HG03521 (cell line): ENCODE results near the gene REXO1.
A peak's percentile ranks its signal among the peaks of the same experiment; 100 is the strongest.
"Not testable (repeated sequence)": the region's sequence is repeated elsewhere in the genome, so short reads cannot be mapped to it uniquely, and the experiment has no call there.

Experiments used
- ATAC-seq: cut with Tn5 transposase; IDR thresholded peaks from one replicate; pipeline ENCODE4 v1.9.1; 2021; ENCODE audit warnings: mild to moderate bottlenecking, moderate library complexity; ENCODE audit not compliant: unreplicated experiment

REXO1 gene

DNA sequence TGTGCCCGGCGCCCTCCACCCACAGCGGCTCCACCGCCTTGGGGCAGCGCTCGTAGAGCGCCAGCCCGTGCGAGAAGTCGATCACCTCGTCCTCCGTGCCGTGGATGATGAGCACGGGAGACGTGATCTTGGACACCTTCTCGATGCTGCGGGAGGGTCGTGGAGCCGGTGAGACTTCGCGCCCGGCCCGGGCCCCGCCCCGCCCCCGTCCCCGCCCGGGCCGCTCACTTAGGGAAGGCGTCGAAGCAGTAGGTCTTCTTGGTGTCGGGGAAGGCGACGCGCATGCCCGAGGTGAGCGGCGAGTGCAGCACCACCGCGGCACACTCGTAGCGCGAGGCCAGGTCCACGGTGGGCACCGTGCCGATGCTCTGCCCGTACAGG is 29.0 kb upstream of the REXO1 start:
- not testable (repeated sequence) for ATAC-seq

DNA sequence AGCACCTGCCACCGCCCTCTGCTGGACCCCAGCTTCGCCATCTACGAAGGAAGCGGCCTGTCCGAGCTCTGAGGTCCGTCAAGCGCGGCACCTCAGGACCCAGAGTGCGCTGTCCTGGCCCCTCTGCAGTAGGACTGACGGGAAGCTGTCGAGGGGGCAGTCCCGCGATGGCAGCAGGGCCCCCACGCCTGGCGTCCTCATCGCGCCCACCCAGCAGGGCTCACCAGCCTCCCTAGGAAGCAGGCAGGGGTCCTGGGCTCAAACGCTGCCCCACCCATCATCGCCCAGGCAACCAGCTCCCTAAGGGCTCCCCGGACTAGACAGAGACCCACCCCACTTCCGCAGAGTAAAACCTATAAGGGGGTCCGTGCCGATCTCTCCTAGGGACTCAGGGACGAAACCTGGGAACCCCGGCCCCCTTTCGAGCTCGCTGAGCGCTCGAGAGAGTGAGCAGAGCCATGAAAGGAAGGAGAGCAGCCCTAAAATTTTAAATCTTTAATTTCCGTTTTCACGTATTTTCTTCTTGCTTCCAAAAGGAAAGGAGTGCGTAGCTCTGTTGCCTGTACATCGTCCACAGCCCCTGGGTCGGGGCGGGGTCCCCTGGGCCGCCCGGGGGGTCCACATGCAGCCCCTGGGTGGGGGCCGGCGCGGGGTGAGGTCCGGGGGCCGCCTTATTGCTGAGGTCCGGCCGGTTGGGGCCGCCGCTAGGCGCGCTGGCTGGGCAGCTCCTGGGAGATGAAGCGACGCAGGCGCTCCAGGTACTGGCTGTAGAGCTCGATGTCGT is 28.4 kb upstream of the REXO1 start:
- ATAC-seq, result not testable (repeated sequence)

DNA sequence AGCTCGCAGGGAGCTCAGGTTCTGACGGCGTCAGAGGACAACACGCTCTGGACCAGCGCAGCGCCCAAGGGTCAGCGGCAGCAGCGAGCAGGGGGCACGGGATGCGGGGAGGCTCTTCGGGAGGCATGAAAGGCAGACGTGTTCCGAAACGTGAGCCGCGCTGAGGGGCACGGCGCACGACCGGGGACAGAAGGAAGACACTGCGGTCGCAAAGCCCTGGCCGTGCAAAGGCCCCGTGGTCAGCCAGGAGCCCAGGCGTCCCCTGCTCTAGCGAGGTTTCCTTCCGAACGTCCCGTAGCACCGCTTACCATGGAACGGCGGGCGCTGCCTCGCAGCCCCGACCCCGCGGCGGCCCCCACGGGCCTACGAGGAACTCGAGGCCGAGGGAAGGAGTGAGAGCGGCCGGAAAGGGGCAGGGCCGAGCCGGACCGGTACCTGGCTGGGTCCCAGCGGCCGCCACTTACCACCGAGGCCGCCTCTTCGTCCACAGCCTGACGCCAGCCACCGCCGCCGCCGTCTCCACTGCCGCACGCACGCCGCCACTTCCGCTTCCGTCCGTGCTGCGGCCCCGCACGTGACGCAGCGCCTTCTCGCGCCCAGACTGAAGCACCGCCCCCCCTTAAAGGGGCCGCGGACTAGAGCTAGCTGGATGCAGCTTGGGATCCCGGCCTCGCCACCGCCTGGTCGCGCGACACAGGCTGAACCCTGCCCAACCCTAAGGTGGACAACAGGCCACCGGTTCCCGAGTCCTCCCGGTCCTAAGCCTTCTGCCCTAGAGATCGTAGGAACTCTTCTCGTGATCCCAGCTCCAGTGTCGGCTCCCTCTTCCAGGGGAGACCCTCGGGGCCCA is 27.6 kb upstream of the REXO1 start:
- peak; percentile 81 for ATAC-seq

DNA sequence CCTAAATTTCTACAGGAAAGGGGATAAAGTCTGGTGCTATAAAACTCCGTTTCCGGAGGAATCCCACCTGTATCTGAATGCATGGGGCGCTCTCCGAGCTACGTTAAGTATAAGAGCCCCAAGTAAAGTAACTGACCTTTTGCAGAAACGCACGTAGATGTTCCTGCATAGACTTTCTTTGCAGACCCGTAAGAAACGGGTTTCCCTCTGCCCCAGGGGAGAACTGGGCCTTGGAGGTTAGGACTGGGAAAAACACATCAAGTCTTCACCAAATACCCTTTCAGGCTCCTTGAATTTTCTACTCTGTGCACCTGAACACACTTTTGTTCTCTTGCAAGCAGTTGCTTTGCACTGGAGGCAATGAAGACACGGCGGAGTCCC is 27.0 kb upstream of the REXO1 start:
- ATAC-seq, result not testable (repeated sequence)

DNA sequence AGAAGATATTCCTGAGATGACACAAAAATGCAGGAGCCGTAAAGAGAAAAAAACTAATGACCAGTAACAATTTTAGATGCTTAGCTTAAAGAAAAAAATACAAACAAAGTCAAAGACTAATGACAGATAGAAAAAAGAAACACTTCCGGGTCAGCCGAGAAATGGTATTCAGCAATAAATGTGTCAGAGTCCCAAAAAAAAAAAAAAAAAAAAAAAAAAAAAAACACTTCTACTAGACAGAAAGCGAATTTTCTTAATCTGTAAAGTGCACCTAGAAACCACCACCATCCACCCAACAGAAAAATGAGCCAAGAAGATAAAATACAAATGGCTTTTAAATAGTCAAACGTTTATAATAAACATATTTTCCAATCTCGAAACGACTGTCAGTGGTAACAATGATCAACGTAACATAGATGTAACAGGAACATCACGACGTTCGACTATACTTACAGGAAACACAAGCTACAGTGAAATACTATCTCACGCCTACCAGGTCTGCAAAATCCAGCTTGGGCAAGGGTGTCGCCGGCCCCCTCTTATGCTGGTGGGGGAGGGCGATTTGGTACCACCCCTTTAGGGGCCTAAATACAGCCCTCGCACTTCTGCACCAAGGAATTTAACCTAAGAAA is 26.4 kb upstream of the REXO1 start:
- ATAC-seq, result no peak

DNA sequence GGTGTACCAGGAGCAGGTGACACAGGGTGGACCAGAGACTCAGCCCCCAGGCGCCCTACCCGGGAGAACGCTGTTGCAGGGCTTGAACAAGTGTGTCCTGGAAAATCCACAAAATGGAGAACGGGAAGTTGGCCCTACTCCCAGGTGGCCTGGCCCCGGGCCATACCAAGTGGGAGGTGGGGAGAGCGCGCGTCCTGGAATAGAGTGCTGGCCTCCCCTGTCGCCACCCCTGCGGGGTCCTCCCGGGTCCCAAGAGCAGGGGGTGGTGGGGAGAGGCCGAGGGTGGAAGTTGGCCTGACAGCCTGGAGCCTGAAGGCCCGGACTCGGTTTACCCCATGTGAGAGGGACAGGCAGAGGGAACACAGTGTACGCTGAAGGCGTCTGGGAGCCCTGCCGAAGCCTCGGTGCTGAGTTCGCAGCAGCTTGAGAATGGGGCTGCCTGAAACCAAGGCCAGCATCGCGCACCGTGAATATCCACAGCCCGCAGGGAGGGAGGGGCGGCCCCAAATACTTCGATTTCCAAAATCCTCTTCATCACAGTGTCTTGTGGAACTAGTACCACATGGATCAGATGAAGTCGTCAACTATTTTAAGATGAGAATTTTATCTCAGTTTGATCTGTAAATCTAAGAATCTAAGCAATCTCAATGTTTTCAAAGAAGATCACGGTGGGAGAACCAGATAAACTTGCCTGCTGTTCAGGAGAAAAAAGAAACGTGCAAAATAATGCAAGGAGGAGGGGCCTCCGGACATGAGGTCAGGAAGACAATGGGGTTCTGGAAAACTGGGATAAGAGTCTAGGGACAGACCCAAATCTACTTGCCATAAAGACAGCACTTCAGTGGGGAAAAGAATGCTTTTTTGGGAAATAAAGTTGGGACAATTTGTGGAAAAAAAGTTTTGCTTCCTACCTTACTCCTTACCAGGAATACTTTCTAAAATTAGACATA is 25.5 kb upstream of the REXO1 start:
- no peak for ATAC-seq

DNA sequence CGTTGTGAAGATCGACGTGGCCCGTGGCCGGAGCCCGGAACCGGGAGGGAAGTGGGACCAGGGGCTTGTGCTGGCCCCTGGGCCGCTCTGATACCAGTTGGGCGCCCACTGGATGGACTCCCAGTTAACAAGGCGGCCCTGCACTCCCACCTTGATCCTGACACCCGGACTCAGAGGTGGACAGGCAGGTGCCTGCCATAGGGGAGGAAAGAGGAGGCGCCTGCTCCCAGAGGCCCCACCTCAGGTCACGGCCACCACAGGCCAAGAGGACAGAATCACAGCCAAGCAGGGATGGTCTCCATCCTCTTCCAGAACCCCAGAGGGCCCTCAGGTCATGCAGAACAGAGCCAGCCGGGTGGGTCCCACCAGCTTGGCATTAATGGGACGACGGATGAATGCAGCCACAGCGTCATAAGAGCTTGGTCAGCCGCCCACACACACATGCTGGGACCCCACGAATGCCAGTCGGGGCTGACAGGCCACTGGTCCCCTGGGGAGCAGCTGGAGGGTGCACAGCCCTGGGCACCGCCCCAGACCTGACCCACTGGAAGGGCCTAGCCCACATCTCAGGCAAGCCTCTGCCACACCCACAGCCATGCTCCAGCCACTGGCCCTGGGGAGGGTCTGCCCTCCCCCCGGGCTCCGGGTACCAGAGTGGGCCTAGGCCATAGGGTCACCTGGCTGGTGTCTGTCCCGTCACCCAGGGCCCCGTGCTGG is 24.7 kb upstream of the REXO1 start:
- no peak for ATAC-seq

DNA sequence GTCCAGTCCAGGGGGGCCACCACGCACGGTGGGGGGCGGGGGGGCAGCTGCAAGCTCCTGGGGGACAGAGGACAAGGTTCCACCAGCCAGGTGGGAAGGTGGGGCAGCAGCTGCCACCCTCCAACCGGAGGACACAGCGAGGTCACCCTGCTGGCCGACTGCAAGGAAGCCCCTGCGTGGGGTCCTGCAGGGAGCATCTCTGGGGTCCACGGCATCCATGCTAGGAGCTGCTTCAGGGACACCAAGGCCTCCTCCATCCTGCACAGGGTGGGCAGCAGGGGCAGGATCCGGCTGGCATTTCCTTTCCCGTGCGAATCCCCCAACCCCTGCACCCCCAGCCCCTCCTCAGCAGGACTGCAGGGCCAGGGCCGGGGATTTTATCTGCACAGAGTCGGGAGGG is 23.3 kb upstream of the REXO1 start:
- no peak for ATAC-seq

DNA sequence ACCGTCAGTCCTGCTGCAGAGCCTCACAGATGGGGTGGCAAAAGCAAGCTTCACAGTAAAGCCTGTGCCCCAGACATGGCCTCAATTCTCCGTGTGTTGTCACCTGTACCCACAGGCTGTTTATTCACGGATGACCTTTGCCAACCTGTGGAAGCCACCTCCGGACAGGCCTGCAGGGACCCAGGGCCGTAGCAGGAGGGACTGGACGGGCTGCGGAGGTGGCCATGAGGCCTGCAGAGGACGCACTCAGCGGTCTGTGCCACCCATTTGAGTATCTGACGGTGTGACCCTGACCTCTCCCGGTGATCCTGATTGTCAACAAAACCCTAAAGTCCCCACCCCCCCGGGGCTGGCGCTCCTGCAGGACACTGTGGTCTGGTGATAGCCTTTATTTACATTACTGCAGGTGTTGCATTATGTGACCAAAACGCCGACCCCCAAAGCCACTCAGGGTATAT is 22.9 kb upstream of the REXO1 start:
- no peak for ATAC-seq

DNA sequence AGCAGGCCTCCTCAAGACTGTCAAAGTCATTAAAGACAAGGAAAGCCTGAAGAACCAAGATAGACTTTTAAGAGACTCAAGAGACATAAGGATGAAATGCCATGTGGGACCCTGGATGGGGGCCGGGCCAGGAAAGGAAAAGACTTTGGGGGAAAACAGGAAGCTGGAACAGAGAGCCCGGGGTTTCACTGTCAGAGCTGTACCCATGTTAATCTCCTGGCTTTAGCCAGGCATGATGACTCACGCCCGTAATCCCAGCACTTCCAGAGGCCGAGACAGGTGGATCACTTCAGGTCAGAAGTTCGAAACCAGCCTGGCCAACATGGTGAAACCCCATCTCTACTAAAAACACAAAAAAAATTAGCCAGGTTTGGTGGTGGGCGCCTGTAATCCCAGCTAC is 20.7 kb upstream of the REXO1 start:
- ATAC-seq, result no peak

DNA sequence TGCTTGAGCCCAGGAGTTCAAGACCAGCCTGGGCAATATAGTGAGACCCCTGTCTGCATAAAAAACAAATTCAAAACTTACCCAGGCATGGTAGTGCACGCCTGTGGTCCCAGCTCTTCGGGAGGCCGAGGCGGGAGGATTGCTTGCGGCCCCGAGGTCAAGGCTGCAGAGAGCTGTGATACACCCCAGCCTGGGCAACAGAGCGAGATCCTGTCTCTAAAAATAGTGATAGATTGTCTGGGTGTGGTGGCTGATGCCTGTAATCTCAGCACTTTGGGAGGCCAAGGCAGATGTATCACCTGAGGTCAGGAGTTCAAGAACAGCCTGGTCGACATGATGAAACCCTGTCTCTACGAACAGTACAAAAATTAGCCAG is 19.1 kb upstream of the REXO1 start:
- no peak for ATAC-seq

DNA sequence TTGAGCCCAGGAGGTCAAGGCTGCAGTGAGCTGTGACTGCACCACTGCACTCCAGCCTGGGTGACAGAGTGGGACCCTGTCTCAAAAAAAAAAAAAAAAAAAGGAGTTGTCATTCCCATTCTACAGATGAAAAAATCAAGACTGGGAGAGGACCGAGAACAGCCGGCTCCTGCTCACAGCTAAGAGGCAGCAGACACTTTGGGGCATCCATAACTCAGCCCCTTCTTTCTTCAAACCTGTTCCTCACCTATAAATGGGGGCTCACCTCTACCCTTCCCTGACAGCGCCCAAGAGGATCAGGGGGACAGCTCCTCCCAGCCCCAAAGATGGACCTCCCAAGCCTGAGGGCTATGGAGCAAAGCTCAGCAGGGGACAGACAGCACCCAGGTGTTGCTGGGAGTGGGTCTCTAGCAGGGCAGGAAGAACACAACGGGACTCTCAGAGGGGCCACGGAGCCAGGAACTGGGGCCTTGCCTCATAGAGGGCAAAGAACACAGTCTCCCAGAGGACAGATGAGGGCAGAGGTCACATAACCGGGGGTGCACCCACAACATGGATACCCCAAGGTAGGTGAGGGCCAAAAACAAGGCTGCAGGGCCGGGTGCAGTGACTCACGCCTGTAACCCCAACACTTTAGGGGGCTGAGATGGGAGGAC is 18.5 kb upstream of the REXO1 start:
- no peak for ATAC-seq

DNA sequence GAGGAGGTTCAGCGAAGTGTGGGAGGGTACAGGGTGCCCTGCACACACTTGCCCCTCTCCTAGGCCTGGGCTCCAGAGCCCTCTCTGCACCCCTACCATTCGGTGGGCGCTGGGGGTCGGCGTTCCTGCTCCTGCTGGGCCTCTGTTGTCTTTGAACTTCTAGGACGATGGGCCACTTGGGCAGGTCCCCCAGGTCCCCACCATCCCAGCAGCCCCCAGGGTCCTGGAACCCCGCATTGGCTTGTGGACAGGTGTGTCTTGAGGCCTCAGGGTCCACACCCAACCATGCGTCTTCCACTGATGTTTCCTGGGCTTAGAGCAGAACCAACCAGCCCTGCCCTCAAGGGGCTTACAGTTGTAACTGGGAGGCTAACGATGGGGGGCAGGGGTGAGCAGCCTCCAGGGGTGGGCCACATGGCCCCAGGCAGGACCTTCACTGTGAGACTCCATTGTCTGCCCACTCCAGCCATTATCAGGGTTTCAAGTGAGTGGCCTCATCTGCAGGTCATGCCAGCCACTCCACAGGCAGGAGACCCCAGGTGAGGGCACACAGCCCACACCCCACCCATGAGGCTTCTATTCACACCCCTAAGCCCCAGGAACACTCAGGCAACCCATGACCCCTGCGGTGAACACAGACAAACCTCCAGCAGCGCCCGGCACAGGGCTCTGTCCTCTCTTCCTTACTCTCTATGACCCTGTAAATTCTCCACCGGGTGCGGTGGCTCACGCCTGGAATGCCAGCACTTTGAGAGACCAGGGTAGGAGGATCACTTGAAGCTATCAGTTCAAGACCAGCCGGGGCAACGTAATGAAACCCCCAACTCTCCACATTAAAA is 17.1 kb upstream of the REXO1 start:
- ATAC-seq, result no peak

DNA sequence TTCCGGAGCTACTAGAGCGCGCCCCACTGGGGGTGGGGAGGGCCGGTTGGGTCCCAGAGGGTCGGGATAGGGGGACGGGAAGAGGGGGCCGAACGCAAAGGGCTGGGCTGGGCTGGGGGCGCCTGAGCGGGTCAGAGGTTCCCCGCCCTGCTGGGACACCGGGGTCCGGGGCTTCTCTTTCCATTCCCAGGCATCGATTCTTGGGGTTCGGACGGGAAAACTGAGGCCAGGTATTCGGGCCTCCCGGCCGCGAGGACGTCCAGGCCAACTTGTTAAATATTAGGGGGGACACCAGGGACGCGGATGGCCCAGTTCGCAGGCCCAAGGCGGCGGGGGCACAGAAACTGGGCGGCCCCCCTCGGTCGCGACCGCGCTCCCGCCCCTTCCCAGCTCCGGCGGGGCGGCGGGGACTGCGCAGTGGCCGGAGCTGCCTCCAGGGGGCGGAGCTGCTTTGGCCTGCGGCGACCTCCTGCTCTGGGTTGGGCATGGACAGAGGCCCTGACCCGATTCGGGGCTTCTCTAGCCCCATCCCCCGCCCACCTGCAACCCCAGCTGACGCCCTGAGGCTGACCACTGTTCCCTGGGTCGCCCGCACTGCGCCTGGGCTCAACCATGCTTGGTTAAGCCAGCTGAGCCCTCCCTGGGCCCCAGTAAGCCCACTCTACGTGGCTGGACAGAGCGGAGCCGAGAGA is 16.3 kb upstream of the REXO1 start:
- ATAC-seq, result no peak

DNA sequence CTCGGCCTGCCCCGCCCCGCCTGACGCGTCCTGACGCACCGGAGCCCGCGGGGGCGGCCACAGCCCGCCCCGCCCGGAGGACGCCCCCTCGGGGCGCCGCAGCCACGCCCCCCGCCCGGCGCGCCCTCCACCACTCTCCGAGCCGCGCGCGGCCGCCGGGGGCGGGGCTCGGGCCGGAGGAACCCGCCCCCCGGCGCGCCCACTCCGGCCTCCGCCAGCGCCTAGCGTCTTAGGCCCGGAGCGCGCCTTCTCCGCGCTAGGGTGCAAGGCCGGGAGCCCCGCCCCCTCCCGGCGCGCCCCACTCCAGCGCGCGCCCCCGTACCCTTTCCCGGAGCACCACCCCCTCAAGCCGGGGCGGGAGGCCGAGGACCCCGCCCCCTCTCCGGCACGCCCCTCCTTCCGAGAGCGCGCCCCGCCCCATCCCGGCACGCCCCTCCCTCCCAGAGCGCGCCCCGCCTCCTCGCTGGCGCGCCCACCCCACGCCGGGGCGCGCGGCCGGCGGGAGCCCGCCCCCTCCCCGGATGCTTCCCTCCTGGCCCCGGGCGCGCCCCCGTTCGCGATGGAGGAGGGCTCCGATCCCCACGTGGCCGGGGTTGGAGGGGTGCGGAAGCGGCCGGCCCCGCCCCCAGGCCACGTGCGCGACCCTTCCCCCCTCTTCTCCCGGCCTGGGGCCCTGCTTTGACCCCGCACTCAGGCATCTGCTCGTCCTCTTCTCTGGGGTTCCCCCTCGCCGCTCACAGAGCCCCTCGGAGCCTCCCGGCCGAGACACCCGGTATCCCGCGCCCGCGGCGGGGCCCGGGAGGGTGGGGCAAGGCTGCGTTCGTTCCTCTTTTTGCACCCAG is 15.6 kb upstream of the REXO1 start:
- peak; percentile 58 for ATAC-seq

DNA sequence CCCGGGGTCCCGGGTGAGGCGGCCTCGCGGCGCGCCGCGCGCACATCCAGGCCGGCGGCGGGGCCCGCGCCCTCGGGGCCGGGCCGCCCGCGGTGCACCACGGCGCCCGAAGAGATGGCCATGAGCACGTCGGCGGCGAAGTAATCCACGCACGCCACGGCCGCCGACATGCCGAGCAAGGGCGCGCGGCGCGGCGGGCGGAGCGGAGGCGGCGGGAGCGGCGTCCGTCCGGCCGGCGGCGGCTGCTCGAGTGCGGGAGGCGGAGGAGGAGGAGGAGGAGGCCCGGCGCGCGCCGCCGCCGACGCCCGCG is 15.0 kb upstream of the REXO1 start, which contains the start of gene KLF16:
KLF16 (minus strand) TSS at position 252 of the 310 bp plus-strand sequence; CDS start at position 170, 82 bp downstream.
- no peak for ATAC-seq
